GM10266 (cell line): ENCODE measurements around the gene TPST1.

Experiments
- DNase-seq: peaks from one replicate; pipeline ENCODE4 v3.0.0; 2012; ENCODE audit errors: extremely low spot score
- CTCF ChIP-seq: IDR thresholded peaks from 2 replicates; pipeline ENCODE4 v1.5.1; 2012; ENCODE audit warnings: mild to moderate bottlenecking, low read depth; ENCODE audit not compliant: control insufficient read depth, insufficient read depth; ENCODE audit errors: missing control alignments

Gene TPST1

GRCh38 chr7:66257481-66257880 lies 52.3 kb downstream of the TPST1 start:
- DNase-seq = no peak
- no peak for TF ChIP-seq CTCF

DNA sequence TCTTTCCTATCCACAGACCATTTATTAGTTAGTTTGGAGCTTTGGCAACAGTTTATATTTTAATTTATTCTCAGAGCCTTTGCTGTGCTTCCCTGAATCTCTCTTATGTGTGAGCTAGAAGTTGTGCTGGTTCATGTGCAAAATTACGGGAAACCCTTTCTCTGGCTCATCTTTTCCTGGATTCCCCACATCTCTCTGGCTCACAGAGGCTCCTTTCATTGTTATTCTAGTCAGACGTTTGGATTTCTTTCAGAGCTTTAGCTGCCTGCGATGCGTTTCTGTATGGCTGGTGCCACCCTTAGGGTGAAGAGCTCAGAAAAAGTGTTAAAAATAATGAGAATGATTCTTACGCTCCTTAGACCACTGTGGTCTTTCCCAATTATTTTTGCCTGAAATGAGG lies 53.3 kb downstream of the TPST1 start:
- no peak for DNase-seq
- no peak for TF ChIP-seq CTCF

GRCh38 chr7:66261941-66262340 lies 56.8 kb downstream of the TPST1 start:
- no peak for DNase-seq
- TF ChIP-seq CTCF = no peak

DNA sequence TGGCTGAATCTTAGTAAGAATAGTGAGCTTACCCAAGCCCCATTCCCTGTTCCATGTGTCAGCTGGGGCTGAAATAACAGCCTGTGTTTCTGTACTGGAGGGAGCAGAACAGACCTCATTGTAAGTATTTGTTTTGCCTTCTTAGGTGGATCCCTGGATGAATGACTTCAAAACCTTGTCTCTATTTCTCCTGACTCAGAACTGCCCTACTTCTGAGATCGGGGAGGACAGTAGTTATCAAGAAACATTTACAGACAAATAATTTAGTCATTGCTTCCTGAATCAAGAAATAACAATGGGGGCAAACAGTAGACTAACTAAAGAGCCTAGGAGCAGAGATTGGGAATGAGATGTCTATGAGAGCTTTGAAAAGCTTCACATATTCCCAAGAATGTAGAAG lies 58.8 kb downstream of the TPST1 start:
- TF ChIP-seq CTCF = no peak
- no peak for DNase-seq

GRCh38 chr7:66265566-66265965 lies 60.4 kb downstream of the TPST1 start:
- DNase-seq = no peak
- no peak for TF ChIP-seq CTCF

- DNase-seq = no peak
- no peak for TF ChIP-seq CTCF
Measured at GRCh38 chr7:66267249-66267648, 62.1 kb downstream of the TPST1 start.

GRCh38 chr7:66269978-66270377 lies 64.8 kb downstream of the TPST1 start:
- no peak for TF ChIP-seq CTCF
- DNase-seq = no peak
